Measurements from ENCODE around the gene ASB2. TPM values are rescaled to one million over a fixed set of nuclear protein-coding genes. Genes with fewer than 3 reads are reported as not detected.

Gene ASB2
- total RNA-seq, 1 donor from 2014 or later: 2.4 TPM

DNA sequence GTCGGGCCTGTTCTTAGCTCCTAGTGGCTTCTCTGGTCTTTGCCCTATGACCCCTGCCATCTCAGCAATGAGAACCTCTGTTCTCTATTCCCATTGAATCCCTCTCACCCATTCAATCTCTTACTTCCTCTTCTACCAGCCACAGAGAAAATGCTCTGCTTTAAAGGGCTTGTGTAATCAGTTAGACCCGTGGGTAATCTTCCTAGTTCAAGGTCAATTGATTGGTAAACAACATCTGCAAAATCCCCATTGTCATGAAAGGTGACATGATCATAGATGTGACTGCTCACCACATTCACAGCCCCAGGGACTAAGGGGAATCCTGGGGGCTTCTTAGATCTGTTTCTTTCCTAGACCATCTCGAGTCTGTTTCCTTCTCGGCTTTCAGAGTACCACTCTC lies 13.6 kb upstream of the ASB2 start:
- intact Hi-C loops (cut with DNase I): no loop called here
- no peaks in the 10 kb centered on the region for H3K9me3 ChIP-seq
- H3K27ac ChIP-seq: no peak overlapping the region
- ATAC-seq: no peak
- H3K4me1 ChIP-seq: no peaks in the 10 kb centered on the region
- H3K4me3 ChIP-seq: no peak overlapping the region
- no peaks in the 10 kb centered on the region for H3K27me3 ChIP-seq (ENCODE audit: low read depth)
- no peak for DNase-seq
- TF ChIP-seq, protein P1, sequence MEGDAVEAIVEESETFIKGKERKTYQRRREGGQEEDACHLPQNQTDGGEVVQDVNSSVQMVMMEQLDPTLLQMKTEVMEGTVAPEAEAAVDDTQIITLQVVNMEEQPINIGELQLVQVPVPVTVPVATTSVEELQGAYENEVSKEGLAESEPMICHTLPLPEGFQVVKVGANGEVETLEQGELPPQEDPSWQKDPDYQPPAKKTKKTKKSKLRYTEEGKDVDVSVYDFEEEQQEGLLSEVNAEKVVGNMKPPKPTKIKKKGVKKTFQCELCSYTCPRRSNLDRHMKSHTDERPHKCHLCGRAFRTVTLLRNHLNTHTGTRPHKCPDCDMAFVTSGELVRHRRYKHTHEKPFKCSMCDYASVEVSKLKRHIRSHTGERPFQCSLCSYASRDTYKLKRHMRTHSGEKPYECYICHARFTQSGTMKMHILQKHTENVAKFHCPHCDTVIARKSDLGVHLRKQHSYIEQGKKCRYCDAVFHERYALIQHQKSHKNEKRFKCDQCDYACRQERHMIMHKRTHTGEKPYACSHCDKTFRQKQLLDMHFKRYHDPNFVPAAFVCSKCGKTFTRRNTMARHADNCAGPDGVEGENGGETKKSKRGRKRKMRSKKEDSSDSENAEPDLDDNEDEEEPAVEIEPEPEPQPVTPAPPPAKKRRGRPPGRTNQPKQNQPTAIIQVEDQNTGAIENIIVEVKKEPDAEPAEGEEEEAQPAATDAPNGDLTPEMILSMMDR (IDR thresholded peaks at IDR 0.05): no peak
- H3K36me3 ChIP-seq: no peaks in the 10 kb centered on the region

DNA sequence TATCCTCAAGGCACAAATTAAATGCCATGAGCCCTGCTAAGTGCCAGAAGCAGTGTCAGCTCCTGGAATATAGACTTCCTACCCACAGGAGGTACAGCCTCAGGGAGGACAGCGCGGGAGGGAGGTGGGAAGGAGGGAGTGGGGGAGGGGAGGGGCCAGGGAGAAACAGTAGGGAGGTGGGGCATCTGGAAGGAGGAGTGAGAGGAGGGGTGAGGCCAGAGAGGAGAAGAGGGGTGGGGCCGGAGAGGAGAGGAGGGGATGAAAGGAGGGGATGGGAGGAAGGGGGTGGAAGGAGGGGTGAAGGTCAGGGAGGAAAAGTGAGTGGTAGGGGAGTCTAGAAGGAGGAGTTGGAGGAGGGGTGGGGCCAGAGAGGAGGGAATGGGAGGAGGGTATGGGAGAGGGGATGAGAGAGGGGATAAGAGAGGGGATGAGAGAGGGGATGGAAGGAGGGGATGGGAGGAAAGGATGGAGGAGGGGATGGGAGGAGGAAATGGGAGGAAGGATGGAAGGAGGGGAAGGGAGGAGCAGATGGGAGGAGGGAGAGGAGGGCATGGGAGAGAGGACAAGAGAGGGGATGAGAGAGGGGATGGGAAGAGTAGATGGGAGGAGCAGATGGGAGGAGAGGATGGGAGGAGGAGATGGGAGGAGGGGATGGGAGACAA lies 11.6 kb upstream of the ASB2 start:
- Histone ChIP-seq H3K9me3 (no peaks in the 10 kb centered on the region), H3K4me1 (no peaks in the 10 kb centered on the region), H3K4me3 (no peak overlapping the region), H3K36me3 (no peaks in the 10 kb centered on the region), H3K27me3 (ENCODE audit: low read depth) (peaks cover 5% of the 10 kb centered on the region), H3K27ac (no peak overlapping the region)
- TF ChIP-seq, protein P1 (IDR thresholded peaks at IDR 0.05): no peak
- intact Hi-C loops (cut with DNase I): no loop called here
- no peak for DNase-seq
- no peak for ATAC-seq

DNA sequence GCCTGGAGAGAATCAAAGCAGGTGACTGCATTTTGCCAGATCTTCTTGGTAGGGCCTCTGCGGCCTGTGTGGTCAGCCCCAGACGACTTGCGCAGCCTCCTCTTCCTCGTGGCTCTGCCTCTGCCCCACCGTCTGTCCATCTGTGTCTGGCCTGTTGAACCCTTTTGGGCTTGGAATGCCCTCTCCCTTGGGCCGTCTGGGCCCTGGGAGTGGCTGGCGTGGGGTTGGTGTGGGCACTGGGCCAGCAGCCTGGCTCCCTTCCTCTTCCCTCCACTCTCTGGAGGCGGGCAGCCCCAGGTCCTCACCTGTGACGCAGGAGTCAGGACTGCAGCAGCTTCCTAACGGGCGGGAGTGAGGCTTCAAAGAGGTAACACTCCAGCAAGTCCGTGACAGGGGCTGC lies 11.0 kb upstream of the ASB2 start:
- Histone ChIP-seq H3K9me3 (no peaks in the 10 kb centered on the region), H3K4me3 (no peak overlapping the region), H3K27ac (no peak overlapping the region), H3K36me3 (no peaks in the 10 kb centered on the region), H3K4me1 (no peaks in the 10 kb centered on the region), H3K27me3 (ENCODE audit: low read depth) (peaks cover 5% of the 10 kb centered on the region)
- DNase-seq (no peak), ATAC-seq (no peak)
- intact Hi-C loops (cut with DNase I): no loop called here
- TF ChIP-seq, protein P1 (IDR thresholded peaks at IDR 0.05): no peak

DNA sequence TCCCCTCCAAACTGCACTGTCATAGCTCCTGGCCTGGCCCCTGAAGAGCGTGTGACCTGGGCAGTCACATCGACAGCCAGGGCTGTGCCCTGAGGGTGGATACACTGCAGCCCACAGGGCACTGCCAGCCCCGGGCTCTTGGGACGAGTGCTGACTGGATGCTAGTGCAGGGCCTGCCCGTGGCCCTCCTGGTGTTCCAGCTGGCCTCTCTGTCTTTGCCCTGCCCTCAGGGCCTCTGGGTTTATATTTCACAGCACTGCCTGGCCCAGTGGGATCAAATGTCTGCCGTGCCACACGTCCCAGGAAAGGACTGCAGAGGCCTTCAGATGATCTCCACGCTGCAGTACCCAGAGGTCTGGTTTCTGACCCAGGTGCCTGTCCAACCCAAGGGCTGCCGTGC lies 10.6 kb upstream of the ASB2 start:
- H3K4me3 ChIP-seq: no peak overlapping the region
- intact Hi-C loops (cut with DNase I): no loop called here
- H3K27me3 ChIP-seq (ENCODE audit: low read depth): peaks cover 5% of the 10 kb centered on the region
- H3K36me3 ChIP-seq: no peaks in the 10 kb centered on the region
- H3K9me3 ChIP-seq: no peaks in the 10 kb centered on the region
- TF ChIP-seq, protein P1 (IDR thresholded peaks at IDR 0.05): no peak
- H3K27ac ChIP-seq: no peak overlapping the region
- DNase-seq: no peak
- no peaks in the 10 kb centered on the region for H3K4me1 ChIP-seq
- ATAC-seq: peak in 1 of 2 donors; percentile 24

DNA sequence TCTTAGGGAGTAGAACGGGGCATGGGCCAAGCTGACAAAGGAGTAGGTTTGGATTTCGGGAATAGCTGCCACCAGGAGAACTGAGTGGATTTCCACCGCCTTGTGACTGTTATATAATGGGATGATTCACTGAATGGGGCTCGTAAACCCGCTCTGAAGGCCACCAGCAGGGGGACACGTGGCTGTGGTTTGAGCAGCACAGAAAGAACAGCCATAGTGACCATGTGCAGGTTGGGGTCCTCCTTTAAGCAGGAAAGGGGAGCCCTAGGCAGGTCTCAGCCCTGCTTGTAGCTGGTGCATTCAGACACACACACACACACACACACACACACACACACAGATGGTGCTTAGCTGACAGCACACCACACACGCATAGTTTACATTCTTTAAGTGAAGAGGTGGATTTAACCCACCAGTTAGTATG lies 8.6 kb upstream of the ASB2 start:
- H3K27ac ChIP-seq: no peak overlapping the region
- DNase-seq: peak; percentile 27

More for the DNA sequence above, 8.6 kb upstream of the ASB2 start:
- H3K36me3 ChIP-seq: no peaks in the 10 kb centered on the region
- no peaks in the 10 kb centered on the region for H3K9me3 ChIP-seq
- H3K27me3 ChIP-seq (ENCODE audit: low read depth): peaks cover 5% of the 10 kb centered on the region
- TF ChIP-seq, protein P1 (IDR thresholded peaks at IDR 0.05): no peak
- intact Hi-C loops (cut with DNase I): no loop called here
- ATAC-seq: peak in 1 of 2 donors; percentile 31
- H3K4me1 ChIP-seq: no peaks in the 10 kb centered on the region
- no peak overlapping the region for H3K4me3 ChIP-seq

All from lower lobe of right lung (tissue), 2 donors.